GF-D8 (cell line): Measurements from ENCODE around the gene PLD5.
"Not testable (repeated sequence)": the region's sequence is repeated elsewhere in the genome, so short reads cannot be mapped to it uniquely, and the experiment has no call there.

Experiments
- DNase-seq: peaks from one replicate; lab custom pipeline; 2025; lab: John Stamatoyannopoulos, UW

The PLD5 gene

DNA sequence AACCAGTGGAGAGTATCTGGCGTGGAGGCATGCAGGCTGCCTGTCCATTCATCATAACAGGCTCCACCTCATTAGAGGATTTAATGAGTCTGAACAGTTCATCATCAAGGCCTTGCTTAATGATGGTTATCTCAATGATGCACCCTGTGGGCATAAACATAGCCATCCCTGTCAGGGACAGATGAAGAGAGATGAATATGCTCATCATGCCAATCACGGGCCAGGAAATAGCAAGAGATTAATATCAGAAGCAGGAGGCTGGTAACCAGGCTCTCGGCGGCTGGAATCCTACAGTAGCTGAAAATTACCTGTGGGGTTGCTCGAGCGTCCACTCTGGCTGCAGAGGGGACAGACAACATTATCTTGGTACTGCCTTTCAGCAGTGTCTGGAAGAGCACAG lies 247.7 kb downstream of the PLD5 start:
- not testable (repeated sequence) for DNase-seq

DNA sequence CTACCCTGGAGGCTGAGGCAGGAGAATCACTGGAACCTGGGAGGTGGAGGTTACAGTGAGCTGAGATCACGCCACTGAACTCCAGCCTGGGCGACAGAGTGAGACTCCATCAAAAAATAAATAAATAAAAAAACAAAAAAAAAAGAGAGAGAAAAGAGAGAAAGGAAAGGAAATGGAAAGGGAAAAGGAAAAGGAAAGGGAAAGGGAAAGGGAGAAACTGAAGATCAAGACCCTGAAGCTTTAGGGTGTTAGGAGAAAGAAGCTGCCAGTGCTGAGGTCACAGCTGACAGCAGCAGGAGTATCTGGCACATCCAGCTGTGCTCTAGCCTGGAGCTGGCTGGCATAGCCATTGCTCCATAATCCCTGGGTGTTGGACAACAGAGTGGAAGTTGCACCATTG lies 257.5 kb downstream of the PLD5 start:
- not testable (repeated sequence) for DNase-seq

DNA sequence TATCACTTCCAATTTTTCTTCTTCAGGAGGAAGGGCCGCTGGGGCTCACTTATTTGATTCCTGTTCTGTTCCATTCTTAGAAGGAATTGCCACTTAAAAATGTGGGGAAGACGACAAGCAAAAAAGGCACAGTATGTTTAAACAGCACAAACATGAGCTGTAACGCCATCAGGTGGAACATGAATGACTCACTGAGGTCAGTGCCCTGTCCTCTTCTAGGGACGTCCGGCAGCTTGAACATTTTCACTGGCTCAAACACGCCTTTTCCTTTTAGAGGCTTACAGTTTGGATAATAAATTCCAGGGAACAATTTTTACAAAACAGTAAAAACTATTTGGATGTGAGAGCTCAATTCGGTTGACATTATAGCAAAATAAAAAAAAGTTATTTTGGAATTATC lies 260.1 kb downstream of the PLD5 start:
- DNase-seq: not testable (repeated sequence)

DNA sequence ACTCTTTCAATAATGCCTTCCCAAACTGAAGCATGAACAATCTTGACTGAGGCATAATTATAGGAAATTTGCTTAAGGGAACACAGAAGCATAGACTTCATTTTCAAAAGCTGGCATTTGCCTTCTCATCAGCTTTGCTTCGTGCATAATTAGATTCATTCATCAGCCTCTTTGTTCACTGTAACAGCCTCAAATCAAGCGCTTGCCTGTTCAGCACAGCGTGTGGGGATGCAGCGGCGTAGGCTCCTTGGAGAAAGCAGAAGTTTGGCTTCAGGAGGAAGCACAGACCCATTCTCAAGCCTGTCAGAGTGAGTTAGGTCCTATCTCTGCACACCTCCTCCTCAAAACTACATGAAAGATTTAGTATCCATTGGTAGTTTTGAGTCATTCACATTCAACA lies 279.2 kb downstream of the PLD5 start:
- DNase-seq: no peak

DNA sequence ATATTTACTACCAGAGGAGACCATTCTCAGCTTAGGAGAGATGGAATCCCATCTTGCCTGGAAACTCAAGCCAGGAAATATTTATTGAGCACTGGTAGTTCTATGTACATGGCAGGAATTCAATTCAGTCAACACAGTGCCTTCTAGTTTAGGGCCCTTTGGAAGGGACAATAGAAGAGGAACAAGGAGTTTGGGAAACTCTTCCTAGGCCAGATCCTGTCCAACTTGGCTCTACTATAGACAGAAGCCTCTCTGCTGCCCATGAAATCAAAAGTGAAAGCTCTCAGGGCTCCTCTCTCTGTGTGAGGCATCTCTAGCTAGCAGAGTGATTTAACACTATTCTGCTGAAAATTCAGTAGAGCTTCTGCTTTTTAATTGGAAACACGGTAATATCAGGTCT lies 281.0 kb downstream of the PLD5 start:
- no peak for DNase-seq

DNA sequence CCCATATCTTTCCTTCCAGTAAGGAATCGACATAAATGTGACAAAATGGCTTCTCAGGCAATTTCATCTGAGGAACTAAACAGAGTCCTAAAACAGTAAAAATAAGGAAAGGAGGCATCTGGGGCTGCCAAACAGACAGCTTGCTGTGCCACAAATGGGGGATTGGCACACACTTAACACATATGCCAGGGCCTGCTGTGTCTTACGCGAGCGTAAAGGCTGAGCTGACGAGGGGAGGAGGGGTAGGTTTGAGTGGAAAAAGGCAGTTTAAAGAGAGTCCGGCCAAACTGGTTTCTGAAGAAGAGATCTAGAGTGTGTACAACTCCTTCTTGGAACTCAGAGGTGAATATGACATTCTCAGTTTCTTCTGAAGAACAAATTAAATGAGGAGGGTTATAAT lies 281.5 kb downstream of the PLD5 start:
- no peak for DNase-seq

DNA sequence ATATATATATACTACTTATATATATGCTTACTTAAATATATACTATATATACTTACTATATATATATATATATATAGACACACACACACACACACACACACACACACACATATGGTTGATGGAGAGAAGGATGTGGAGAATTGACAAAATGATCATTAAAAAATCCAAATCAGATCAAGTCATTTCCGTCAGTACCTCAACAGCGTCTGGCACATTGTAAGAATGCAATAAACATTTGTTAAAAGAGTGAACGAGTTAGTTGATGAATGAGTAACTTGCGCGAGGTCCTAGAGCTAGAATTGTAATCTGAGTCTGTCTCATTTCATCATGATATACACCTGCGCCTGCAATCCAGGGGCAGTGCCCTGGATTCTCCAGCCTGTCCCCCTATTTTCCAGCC lies 282.6 kb downstream of the PLD5 start:
- DNase-seq: no peak

DNA sequence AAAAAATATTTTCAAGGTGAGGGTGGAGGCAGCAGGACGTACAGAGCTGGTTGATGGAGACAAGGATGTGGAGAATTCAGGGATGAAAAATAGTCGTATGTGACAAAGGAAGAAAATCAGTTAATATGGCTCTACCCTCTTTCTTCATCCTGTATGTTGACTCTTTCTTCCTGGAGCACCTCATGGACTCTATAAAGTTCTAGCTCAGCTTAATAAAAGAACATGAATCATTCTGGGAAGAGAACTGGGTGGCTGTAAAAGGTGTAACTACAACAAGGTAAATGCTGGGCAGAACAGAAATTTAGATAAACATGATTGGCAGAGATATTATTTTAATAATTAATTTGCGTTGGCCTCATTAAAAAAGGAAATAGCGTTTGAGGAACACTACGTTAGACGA lies 283.8 kb downstream of the PLD5 start:
- DNase-seq: no peak

DNA sequence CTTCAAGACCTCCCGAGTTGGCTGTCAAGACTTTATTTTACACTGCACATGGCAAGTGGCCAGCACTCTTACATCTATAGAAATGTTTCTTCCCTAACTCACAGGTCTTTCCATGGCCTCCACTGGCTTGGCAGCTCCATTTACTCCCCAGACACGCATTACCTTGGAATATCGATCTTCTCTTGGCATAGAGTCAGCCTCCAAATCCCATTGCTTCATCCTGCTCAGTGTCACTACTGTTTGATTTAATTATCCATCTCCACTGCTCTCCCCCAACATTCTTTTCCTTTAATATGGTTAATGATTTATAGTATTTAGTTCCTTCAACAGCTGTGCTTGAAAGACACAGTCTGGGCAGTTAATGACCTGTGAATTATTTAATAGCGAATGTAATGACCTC lies 284.4 kb downstream of the PLD5 start:
- no peak for DNase-seq

DNA sequence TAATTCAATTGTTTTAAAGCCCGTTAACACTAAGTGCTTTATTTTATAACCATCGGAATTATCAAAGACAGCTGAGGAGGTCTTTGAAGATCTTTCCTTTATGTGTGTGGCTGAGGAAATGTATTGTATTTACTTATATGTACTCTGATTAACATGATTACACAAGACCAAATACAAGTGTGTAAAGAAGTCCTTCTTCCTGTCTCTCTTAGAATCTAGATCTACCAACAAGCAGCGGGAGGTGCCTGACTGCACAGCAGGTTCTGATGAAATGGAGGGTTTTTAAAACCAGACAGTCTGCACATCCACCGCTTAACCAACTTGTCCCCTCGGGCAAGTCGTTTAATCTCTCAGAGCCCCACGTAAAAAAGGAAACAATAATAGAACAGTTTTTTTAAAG lies 285.1 kb downstream of the PLD5 start:
- DNase-seq: no peak

DNA sequence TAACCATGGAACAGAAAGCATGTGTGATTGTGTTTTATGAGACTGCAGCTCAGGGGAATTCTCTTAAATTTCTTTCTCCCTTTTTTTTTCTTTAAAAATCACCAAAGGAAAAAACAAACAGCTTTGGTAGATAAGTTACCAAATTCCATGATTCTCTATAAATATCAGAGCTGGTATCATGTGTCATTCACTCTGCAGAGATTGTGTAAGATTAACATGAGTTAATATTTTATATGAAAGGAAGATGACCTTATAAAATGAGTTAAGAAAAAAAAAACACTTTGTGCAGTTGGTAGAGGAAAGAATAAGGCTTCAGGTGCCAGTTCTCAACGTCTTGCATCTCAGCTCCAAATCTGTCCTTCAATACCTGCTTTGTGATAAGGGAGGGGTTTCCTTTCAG lies 287.4 kb downstream of the PLD5 start:
- no peak for DNase-seq

DNA sequence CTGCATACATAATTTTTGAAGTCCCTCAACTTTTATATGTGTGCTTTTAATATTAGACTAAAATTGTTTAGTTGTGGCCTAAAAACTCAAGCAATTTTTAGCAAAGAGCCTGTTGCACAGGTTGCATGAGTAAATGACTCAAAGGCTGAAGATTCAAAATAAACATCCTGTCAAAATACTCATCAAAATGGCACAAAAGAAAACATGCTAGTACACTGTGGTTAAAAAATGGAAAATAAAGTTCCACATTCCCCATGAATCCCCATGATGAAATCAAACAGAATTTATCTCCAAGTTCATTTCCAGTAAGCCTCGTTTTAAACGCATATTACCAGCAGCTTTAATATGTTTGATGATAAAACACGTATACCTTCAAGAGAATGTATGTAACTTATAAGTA lies 295.5 kb downstream of the PLD5 start:
- DNase-seq: no peak

DNA sequence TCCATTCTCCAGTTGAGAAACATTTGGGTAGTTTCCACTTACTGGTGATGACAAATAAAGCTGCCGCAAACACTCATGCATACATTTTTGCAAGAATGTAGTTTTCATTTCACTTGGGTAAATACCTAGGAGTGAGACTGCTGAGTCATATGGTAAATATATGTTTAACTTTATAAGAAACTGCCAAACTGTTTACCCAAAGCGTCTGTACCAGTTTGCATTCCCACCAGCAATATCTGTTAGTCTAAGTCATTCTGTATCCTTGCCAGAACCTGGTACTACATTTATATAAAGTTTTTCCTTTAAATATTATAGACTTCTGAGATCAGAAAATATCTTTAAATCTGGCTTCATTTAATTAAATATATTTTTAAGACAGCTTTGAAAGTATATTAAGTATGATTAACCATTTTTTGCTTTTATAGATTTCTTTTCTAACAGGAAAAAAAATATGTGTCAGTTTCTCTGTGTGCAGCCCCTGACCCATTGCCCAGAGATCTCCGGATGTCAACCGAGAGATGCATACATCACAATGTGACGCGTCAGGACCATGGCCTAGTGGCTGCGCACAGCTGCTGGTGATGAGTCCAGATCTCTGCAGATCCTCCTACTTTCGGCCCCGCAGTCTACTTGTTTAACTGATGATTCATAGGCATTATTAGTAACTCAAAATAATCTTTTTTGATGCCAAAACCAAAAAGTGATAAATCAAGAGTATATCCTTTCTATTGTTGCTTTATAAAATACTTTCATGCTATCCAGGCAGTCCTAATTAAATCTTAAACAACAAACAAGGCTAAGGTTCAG lies 298.5 kb downstream of the PLD5 start:
- DNase-seq: no peak

DNA sequence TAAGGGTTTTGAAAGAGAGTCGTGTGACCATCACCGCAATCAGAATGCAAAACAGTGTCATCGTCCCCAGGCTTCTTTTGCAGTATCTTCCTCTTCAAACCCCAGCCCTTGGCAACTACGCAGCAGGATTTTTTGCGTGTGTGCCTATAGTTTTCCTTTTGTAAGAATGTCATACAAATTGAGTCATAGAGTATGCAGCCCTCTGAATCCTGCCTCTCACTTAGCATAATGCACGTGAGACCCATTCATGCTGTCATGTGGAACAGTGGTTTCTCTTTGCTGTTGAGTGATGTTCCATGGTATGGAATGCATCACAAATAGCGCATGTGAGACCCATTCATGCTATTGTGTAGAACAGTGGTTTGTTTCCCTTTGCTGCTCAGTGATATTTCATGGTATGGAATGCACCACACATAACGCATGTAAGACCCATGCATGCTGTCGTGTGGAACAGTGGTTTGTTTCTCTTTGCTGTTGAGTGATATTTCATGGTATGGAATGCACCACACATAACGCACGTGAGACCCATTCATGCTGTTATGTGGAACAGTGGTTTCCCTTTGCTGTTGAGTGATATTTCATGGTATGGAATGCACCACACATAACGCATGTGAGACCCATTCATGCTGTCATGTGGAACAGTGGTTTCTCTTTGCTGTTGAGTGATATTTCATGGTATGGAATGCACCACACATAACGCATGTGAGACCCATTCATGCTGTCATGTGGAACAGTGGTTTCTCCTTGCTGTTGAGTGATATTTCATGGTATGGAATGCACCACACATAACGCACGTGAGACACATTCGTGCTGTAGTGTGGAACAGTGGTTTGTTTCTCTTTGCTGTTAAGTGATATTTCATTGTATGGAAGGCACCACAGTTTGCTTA lies 299.4 kb downstream of the PLD5 start:
- not testable (repeated sequence) for DNase-seq

DNA sequence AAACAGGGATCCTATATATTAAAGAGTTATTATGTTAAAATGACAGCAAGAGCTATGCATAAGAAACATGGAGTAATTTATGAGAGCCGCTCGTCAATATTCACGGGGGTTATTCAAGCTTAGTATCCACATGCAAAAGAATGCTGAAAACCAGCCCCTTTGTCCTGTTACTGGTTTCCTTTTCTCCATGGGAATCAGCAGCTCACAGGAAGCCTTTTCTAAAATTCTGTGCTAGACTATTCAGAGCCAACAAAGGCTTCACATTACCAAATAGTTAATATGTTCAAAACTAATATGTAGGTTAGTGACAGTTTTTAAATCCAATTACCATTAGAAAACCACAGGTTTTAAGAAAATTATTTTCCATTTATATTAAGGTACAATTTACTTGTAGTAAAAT lies 300.0 kb downstream of the PLD5 start:
- no peak for DNase-seq

DNA sequence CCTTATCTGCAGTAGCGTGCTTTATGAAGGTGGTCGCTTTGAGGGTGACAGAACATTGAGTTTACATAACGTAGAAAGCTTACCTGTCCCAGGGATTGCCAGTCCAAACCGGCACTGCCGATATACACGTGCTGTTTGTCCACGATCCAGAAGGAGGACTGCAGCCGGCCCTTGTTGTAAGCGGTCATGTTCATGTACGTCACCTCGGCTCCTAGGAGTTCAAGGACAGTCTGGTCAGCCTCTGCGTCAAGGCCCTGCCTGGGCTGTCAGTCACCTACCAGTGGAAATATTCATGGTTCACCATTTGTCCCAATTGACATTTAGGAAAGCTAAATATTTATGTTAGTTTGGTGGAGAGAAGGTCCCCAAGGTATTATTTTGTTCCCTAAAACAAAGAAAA lies 304.6 kb downstream of the PLD5 start:
- DNase-seq: no peak

DNA sequence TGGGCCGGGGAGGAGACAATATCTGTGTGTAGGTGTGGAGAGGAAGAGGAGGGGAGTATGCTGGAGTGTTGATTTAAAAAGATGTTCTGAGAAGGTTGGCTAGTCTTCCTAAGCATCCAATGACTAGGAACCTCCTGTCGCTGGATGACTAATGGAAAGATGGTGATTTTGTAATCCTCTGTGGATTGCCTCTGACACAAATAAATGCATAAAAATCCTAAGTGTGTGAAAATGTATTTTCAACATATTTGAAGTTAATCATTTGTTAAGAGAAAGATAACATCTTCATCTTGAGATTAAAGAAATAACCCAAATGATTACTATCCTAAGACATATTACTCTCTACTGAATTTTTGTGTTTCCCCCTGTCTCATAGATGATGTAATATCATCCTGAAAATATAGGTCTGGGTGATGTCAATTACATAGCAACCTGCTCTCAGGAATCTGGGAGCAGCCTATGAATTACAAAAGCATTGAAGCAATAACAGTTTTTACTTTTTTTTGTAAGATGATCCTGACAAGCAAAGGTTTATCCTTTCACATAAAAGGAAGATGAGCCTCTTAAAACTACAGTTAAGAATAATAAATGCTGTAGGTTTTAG lies 305.1 kb downstream of the PLD5 start:
- no peak for DNase-seq

DNA sequence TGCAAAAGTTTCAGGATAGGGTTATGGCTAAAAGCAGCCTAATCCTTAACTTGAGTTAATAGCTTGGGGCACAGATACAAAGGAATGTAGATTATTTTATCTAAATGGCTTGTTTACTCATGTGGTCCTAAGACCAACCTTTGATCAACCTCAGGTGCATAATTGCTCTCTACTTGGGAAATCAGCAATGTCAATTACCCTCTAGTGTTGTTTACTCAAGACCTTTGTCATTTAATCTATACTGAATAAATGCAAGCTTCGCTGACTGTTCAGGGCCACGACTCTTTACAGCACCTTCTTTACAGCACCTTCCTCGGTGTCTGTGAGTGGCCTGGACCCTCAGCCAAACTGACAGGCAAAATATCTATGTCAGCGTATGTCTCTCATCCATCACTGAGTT lies 308.1 kb downstream of the PLD5 start:
- no peak for DNase-seq

DNA sequence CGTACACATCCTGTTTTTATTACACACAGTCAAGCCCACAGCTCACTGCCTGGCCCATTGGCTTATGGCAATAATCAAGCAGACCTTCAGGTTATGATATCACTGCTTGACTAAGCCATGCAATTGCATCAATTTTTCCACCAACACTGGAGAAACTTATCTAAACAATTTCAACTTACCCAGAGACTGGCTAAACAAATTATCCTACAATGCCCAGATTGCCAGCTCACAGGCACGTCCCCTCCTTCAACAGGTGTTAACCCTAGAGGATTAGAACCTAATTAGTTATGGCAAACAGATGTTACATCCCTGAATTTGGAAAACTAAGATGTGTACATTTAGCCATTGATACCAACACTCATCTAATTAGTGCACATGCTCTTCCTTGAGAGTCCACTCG lies 310.0 kb downstream of the PLD5 start:
- not testable (repeated sequence) for DNase-seq

DNA sequence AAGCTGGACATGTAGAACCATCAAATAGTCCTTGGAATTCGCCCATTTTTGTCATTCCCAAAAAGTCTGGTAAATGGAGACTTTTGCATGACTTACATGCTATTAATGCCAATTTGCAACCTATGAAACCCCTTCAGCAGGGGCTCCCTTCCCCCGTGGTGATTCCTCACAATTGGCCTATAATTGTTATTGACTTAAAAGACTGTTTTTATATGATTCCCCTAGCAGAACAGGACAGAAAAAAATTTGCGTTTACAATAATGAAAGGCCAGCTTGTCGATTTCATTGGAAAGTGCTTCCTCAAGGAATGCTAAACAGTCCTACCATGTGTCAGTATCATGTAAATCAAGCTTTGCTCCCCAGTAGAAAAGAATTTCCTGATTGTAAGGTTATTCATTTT lies 311.5 kb downstream of the PLD5 start:
- DNase-seq: not testable (repeated sequence)

DNA sequence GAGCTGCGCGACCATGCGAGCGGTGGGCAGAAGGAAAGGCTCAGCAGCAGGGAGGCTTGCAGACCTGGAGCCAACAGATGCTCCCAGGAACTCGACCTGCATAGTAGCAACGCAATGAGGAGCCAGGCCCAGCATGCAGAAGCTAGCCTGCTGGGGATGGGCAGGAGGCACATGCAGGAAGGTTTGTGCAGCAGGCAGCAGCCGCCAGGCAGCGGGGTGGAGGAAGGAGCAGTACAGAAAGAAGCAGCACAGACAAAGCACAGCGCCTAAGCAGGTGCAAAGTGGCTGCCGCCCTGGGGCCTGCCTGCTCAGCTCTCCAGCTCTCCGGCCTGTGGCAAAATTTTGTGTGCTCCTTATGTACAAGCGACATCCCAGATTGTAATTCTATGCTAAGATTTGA lies 312.1 kb downstream of the PLD5 start:
- no peak for DNase-seq

DNA sequence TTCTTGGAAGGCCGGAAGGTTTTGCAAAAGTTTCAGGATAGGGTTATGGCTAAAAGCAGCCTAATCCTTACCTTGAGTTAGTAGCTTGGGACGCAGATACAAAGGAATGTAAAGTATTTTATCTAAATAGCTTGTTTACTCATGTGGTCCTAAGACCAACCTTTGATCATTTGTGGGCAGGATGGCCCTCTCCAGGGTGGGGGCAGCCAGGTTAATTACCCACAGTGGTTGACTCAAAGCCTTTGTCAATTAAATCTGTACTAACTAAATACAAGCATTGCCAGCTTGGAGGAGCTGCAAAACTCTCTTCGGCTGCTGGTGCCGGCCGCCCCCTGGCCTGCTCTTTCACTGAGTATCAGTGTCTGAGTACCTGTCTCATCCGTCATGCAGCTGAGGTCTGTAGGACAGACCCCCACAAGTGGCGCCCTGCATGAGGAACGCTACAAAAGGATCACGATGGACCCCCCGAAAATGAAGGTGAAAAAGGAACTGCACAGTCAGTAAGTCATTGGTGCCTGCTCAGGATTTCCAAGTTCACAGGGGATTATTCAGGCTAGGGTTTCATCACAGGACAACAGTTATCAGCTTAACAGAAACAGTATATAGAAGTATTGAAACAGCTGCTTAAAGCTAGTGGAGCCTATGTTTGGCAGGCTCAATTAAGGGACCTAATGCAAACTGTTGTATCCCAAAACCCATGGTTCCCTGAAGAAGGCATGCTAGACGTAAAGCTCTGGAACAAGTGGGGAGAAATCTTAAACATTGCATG lies 313.1 kb downstream of the PLD5 start:
- no peak for DNase-seq
